Retinal pigment epithelial cell (primary cell): Measurements from ENCODE around the gene COL1A1.

Source experiments
- DNase-seq: peaks from one replicate; pipeline ENCODE4 v3.0.0-alpha.2; 2010; ENCODE audit warnings: low read depth
- H3K4me3 ChIP-seq: 2 replicates; pipeline ENCODE4 v1.5.1; 2011; ENCODE audit warnings: mild to moderate bottlenecking, low read length, control low read depth, moderate library complexity
- CTCF ChIP-seq: conservative IDR thresholded peaks from 2 replicates; pipeline ENCODE4 v1.5.1; 2011; ENCODE audit warnings: low read depth, low read length, control low read depth, inconsistent platforms

COL1A1 gene

GRCh38 chr17:50151041-50151936, 50.1 kb downstream of the COL1A1 start:
- peak overlapping the region; percentile 77 for H3K4me3 ChIP-seq
- no peak for DNase-seq
- peak; percentile 59 for TF ChIP-seq CTCF

GRCh38 chr17:50150354-50151040, 50.9 kb downstream of the COL1A1 start, which contains the start of gene PPP1R9B:
TSS of gene PPP1R9B (minus strand) at chr17:50150677. CDS start at chr17:50150513, 164 bp downstream.
- H3K4me3 ChIP-seq: peak within 1 kb of the TSS; percentile 77
- no peak for TF ChIP-seq CTCF
- no peak for DNase-seq

- no peak for TF ChIP-seq CTCF
- no peak for DNase-seq
- peak overlapping the region; percentile 77 for H3K4me3 ChIP-seq
Observed at GRCh38 chr17:50149417-50150353, 51.7 kb downstream of the COL1A1 start.

GRCh38 chr17:50149091-50149416, 52.4 kb downstream of the COL1A1 start:
- TF ChIP-seq CTCF: no peak
- peak overlapping the region; percentile 77 for H3K4me3 ChIP-seq
- DNase-seq: no peak

- DNase-seq: no peak
- peak; percentile 30 for TF ChIP-seq CTCF
- peak overlapping the region; percentile 77 for H3K4me3 ChIP-seq
Observed at GRCh38 chr17:50148226-50149090, 53.0 kb downstream of the COL1A1 start.

GRCh38 chr17:50147841-50148225, 53.6 kb downstream of the COL1A1 start:
- TF ChIP-seq CTCF: no peak
- peak overlapping the region; percentile 77 for H3K4me3 ChIP-seq
- no peak for DNase-seq
